ENCODE measurements around the gene MAP6.
A peak's percentile ranks its signal among the peaks of the same experiment; 100 is the strongest.

Gene MAP6

GRCh38 chr11:75627906-75628668, 40.8 kb downstream of the MAP6 start:
- no peak for TF ChIP-seq GATA3 (IDR thresholded peaks at IDR 0.05; ENCODE audit: low read depth, low read length)
- no peak for TF ChIP-seq GATA2 (IDR thresholded peaks at IDR 0.05; ENCODE audit: low read depth, low read length)

DNA sequence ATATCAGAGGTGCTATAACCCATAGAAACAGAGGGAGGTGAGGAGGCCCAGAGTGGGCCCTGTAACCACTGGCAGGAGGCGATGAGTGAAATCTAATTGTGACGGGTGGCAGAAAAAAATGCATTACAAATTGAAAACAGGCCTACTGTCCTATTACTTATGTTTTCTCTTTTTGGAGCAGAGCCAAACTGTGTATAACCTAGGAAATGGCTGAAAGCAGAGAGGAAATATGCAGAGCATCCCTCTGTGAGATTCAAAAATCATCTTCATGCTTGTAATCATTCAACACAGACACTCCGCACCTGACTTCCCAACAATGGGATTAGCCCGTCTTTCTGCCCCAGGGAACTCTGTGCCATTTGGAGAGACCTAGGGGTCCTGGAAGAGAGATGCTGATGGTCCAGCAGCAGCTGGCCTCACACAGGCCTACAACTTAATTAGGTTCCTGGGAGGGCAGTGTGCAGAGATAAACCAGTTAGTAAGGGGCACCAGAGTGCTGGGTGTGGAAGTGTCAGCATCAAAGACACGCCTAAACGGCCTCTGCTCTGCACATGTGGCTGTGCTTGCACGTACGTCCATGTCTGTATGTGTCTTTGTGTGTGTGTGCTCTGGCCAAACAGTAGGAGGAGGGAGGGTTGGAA, 41.8 kb downstream of the MAP6 start:
- TF ChIP-seq GATA3 (IDR thresholded peaks at IDR 0.05; ENCODE audit: low read depth, low read length), result no peak; the same call in 1 of the 2 replicates
- TF ChIP-seq GATA2 (IDR thresholded peaks at IDR 0.05; ENCODE audit: low read depth, low read length), result peak; percentile 88

GRCh38 chr11:75625991-75626888, 42.6 kb downstream of the MAP6 start:
- TF ChIP-seq GATA2 (IDR thresholded peaks at IDR 0.05; ENCODE audit: low read depth, low read length), result no peak
- TF ChIP-seq GATA3 (IDR thresholded peaks at IDR 0.05; ENCODE audit: low read depth, low read length), result no peak

- no peak for TF ChIP-seq GATA2 (IDR thresholded peaks at IDR 0.05; ENCODE audit: low read depth, low read length)
- no peak for TF ChIP-seq GATA3 (IDR thresholded peaks at IDR 0.05; ENCODE audit: low read depth, low read length)
These were observed 43.8 kb downstream of the MAP6 start for GRCh38 chr11:75625021-75625420.

GRCh38 chr11:75616281-75616680, 52.6 kb downstream of the MAP6 start:
- TF ChIP-seq GATA3 (IDR thresholded peaks at IDR 0.05; ENCODE audit: low read depth, low read length) (no peak), GATA2 (IDR thresholded peaks at IDR 0.05; ENCODE audit: low read depth, low read length) (no peak)

DNA sequence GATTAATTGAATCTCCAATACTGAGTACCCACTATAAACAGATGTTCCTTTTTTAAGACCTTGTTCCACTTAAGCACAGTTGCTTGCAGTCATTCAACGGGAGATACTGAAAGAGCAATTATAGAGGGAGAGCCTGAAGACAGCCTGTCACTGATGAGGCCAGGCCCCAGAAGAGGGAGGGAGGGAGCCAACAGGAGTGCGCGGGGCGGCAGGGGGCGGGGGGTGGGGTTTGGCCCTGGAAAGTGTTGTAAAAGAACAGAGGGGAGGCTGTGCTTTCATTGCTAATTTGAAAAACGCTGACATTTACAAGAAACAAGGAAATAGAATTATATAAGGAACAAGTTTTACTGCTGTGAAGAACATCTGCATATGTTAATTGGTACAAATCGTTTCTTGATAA, 53.1 kb downstream of the MAP6 start:
- no peak for TF ChIP-seq GATA2 (IDR thresholded peaks at IDR 0.05; ENCODE audit: low read depth, low read length)
- no peak for TF ChIP-seq GATA3 (IDR thresholded peaks at IDR 0.05; ENCODE audit: low read depth, low read length)

DNA sequence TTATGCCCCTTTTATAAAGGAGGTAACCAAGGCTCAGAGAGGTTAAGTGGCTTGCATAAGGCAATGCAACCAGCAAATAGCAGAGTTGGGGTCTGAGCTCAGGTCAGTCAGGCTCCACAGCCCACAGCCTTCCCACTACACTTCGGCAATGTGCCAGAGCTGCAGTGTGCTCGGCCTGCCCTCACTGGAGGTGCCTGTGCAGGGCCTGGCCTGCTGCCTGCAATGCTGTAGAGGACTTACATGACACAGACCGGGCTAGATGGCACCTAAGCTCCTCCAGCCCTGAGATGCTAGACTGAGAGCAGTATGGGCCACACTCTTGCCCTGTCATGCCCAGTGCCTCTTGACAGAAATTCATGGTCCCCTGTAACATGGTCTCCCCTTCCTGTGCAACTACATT, 57.0 kb downstream of the MAP6 start:
- TF ChIP-seq GATA2 (IDR thresholded peaks at IDR 0.05; ENCODE audit: low read depth, low read length), result no peak
- no peak for TF ChIP-seq GATA3 (IDR thresholded peaks at IDR 0.05; ENCODE audit: low read depth, low read length)

GRCh38 chr11:75606099-75606498, 62.7 kb downstream of the MAP6 start:
- no peak for TF ChIP-seq GATA3 (IDR thresholded peaks at IDR 0.05; ENCODE audit: low read depth, low read length)

- no peak for TF ChIP-seq GATA2 (IDR thresholded peaks at IDR 0.05; ENCODE audit: low read depth, low read length)
- TF ChIP-seq GATA3 (IDR thresholded peaks at IDR 0.05; ENCODE audit: low read depth, low read length), result no peak
These were observed 64.8 kb downstream of the MAP6 start for GRCh38 chr11:75603791-75604736.

GRCh38 chr11:75602951-75603350, 65.9 kb downstream of the MAP6 start:
- no peak for TF ChIP-seq GATA2 (IDR thresholded peaks at IDR 0.05; ENCODE audit: low read depth, low read length)
- no peak for TF ChIP-seq GATA3 (IDR thresholded peaks at IDR 0.05; ENCODE audit: low read depth, low read length)

- TF ChIP-seq GATA3 (IDR thresholded peaks at IDR 0.05; ENCODE audit: low read depth, low read length) (no peak), GATA2 (IDR thresholded peaks at IDR 0.05; ENCODE audit: low read depth, low read length) (no peak)
These were observed 67.3 kb downstream of the MAP6 start for GRCh38 chr11:75601494-75601893.

- TF ChIP-seq GATA2 (IDR thresholded peaks at IDR 0.05; ENCODE audit: low read depth, low read length) (no peak), GATA3 (IDR thresholded peaks at IDR 0.05; ENCODE audit: low read depth, low read length) (no peak)
These were observed 68.5 kb downstream of the MAP6 start for GRCh38 chr11:75600356-75600755.

GRCh38 chr11:75598900-75599299, 69.9 kb downstream of the MAP6 start:
- TF ChIP-seq GATA3 (IDR thresholded peaks at IDR 0.05; ENCODE audit: low read depth, low read length) (no peak), GATA2 (IDR thresholded peaks at IDR 0.05; ENCODE audit: low read depth, low read length) (no peak)
